Ramos (cell line): ENCODE results near the gene CHRD.
"Not testable (repeated sequence)": the region's sequence is repeated elsewhere in the genome, so short reads cannot be mapped to it uniquely, and the experiment has no call there.

ENCODE experiments used
- in situ Hi-C: fragments of 300-500 bp; cut with MboI; formaldehyde crosslinking; loops from one replicate; pipeline ENCODE4 v1.14.3; 2022; ENCODE audit warnings: low sequenced_read_pairs; ENCODE audit not compliant: unreplicated experiment

Gene CHRD

DNA sequence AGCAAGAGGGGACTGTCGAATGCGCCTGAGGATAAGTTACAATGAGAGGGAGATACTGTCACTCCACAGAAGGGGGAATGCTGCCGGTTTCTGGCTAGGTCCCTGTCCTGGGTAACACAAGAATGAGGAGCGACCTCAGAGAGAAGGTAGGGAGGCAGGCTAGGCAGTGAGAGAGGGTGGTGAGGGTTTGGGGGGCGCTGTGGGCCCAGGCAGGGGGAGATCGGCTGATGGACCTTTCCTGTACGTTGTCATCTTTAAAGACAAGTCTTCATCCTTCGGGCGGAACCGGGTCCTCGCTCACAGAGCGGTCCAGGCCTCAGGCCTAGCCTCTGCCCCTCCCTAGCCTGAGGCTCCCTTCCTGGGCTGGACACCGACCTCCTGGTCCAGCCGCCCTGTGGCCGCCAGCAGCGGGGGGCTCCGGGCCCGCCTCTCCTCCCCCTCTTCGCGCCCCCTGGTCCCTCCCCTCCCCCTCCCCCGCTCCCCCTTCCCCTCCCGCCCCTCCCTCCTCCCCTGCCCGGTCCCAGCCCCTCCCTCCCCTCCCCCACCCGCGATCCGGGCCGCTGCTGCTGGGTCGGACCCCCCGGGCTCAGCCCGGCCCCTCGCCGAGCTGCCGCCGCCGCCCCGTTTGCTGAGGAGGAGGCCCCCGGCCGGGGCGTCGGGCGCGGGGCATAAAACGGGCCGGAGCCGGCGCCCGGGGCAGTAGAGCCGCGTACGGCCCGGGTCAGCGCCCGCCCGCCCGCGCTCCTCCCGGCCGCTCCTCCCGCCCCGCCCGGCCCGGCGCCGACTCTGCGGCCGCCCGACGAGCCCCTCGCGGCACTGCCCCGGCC lies at the start of gene CHRD:
CHRD (plus strand) TSS at position 697 of the 827 bp plus-strand sequence. CDS start 265 bp downstream, outside the sequence.
- in situ Hi-C loops = no loop called here

DNA sequence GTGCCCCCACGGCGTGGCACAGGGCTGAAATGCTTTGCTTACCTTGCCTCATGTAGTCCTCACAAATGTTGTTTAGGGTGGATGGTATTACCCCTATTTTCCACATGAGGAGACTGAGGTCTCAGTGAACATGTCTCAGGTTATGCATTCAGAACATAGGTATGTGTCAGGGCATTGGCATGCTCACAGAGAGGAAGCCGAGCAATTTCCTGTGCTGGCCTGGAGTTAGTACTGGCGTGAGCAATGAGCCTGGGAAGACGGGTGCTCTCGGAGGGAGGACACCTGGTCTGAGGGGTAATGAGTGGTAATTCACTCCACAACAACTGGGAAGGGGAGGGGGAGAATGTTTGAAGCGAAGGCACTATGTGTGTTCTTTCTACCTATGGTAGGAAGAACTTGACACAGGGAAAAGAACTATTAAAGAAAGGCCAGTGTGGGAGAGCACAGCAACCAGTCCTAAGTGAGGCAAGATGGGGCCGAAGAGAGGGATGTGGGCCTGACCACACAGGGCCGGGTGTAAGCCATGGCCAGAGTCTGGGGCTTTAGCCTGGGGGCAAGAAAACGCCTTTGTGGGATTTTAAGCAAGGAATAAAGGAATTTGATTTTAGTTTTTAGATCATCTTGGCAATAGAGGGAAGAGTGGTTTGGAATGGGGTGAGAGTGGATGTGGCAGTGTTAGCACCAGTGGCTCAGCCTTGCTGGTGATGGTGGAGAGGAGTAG lies 47.3 kb upstream of the CHRD start:
- in situ Hi-C loops = no loop called here

DNA sequence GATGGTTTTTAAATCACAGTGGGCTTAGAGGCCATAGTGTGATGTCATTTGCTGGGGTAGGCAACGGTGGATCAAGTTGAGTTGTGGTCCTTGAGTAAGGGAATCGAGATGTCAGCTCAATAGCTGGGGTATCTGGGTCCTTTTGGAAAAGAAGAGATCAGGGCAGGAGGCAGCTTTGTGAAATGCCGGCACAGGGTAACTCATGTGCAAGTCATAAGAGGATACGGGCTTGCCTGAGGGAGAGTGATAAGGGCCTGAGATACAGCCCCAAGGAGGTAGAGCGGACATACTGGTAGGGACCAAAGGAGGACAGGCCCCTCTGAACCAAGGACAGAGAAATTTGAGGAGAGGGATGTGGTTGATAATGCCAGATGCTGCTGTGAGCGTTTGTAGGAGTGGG lies 46.7 kb upstream of the CHRD start:
- in situ Hi-C loops = no loop called here

DNA sequence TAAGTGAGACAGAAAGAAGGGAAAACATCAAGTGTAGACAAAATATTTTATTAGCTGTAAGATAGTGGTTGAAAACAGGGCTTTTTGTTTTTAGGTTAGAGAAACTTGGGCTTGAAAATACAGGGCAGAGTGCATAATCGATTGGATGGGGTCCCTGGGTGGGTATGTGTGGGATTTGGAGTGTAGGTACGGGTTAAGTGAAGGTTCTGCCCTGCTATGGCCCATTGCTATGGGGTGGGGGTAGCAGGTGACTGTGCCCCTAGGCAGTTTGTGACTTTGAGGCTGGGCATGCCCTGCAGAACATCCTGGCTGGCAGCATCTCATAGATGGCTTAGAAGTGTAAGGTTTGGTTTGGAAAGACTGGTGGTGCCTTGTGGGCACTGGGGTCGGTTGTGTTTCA lies 46.2 kb upstream of the CHRD start:
- in situ Hi-C loops = no loop called here

DNA sequence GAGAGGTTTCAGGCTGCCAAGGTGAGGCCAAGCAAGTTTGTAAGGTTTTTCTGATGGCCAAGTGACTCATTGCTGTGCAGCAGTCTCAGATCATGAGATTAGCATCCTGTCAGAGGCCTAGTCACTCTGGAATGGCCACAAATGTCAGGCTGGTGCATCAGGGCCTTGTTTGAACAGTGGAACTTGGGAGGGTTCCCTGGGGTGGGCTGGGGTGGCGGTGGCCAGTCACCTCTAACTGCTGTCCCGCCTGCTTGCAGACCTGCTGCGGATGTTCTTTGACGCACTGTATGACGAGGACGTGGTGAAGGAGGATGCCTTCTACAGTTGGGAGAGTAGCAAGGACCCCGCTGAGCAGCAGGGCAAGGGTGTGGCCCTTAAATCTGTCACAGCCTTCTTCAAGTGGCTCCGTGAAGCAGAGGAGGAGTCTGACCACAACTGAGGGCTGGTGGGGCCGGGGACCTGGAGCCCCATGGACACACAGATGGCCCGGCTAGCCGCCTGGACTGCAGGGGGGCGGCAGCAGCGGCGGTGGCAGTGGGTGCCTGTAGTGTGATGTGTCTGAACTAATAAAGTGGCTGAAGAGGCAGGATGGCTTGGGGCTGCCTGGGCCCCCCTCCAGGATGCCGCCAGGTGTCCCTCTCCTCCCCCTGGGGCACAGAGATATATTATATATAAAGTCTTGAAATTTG lies 45.2 kb upstream of the CHRD start:
- in situ Hi-C loops = no loop called here

DNA sequence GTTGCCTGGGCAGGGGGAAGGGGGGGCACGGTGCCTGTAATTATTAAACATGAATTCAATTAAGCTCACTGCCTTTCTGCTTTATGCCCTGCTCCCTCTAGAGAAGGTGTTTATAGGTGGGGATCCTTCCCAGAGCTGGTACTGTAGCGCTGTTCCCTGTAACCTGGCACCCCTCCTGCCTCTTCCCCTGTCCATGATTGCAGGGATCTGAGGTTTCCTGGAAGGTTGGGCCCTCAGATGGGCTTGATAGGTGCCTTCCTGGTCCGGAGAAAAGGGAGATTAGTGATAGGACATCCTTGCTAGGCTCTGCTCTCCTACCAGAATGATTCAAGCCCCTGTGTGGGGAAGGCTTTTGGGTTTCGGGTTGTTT lies 44.6 kb upstream of the CHRD start:
- in situ Hi-C loops = no loop called here

DNA sequence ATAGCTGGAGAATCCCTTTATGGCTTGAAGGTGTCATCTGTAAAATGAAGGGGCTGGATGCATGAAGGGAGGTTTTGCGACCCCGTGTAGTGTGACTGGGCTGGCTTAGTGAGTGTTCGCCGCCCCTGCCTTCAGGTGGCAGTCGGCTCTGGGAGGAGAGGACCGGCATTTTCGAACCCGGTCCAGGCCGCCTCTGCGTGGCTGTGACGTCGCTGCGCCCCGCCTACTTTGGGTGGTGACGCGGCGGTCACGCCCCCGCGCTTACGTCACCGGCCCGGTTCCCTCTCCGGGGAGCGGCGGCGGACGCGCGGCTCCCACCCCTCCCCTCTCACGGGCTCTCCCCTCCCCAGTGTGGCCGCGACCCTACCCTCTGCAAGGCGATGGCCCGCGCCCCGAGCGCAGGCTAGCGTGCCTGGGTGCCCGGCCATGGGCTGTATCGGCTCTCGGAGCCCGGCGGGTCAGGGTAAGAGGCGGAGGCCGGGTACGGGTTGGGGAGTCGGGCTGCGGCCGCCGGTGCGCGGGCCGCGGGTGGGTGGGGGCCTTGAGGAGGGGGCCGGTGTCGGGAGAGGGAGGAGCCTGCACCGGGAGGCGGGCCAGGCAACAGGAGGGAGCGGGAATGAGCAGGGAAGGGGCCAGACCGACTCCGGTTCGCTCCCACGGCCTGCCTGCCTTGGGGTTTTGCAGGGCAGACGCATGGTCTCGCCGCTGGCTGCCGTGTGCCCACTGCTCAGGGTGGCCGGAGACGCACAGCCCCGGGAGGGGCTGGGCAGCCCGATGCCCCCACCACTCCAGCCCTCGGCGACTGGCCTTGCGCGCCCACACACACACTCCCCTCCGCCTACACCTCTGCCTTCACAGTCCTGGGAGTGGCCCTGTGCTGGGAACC lies 44.0 kb upstream of the CHRD start:
- in situ Hi-C loops = no loop called here

DNA sequence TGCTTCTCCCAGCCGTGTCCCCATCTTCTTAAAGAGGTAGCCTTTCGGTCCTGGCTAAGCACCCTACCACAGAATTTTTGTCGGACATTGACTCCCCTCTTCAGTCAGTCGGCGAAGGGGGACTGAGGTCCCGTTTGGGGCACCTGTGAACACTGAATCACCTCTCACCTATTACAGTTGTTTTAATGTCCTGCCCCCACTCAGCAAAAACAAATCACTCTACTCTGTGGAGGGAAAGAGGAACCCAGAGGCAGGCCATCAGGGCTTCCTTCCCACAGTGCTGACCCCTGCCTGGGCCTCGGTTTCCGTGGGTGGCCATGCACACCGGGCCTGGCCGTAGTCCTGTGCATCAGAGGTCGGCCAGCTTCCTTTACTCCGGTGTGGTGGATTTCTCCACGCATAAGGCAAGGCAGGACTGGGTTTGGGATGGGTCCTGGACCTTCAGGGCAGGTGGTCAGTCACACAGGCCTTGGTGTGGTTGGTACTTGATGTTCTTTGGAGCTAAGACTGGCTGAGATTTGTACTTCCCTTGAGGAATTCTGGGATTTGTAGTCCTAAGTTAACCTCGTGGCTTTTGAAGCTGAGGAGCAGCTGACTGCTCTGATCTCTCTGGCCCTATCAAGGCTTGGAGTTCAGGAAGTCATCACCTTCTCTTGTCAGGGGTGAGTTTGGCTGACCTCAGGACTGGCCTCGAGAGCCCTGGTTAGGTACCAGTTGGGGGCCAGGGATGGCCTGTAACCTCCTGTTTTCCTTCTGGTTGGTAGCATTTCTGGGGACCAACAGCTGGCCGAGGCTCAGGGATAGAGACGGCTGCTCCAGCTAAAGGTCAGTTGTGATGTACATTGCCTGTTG lies 43.1 kb upstream of the CHRD start:
- in situ Hi-C loops = no loop called here

DNA sequence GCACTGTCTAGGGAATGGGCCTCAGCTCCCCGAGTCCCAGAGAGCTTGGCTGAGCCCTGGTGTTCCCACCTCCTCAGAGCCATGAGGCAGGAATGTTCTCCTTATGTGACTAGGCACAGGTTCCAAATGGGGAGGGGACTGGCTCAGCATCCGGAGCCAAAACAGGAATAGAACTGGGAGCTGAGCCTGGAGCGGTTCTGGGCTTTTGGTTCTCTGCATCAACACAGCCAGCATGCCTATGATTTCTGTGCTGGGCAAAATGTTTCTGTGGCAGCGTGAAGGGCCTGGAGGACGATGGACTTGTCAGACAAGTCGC lies 42.5 kb upstream of the CHRD start, which contains the start of gene FAM131A:
FAM131A (plus strand) TSS at position 202 of the 316 bp plus-strand sequence; CDS start at position 233, 31 bp downstream.
- in situ Hi-C loops = no loop called here

DNA sequence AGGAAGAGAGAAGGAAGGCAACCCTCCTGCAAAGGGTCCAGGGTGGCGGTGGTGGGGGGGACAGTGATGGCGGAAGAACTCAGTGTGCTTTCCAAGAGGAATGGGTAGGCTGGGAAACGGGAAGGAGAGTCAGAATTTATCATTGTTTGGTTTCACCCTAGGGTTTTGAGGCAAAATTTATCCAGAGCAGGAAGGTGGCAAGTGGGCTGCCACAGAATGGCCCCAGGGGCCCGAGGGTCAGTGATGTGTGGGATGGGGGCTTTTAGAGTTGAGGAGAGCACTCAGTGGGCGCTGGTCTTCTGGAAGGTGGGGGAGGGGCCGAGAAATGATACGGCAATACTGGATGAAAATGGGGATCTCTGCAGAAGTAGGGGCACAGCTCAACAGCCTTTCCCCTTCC lies 41.9 kb upstream of the CHRD start:
- in situ Hi-C loops = no loop called here

DNA sequence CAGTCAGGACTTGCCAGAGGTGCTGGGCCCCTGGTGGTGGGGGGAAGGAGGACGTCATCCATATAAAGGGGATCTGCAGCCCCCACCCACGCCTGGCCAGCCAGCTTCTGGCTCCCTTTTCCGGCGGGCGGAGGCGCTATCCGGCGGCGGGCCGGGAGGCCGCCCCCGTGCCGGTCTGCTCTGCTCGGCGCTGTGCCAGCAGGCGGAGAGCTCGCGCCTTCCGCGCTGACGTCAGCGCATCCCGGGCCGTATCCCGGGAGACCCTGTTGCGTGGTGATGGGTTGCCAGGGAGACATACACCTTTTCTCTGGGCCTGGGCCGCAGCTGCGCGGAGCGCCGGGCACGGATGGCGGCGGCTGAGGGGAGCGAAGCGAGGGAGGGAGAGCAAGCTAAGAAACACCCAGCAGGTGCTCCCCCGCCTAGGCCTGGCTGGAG lies 41.3 kb upstream of the CHRD start:
- in situ Hi-C loops = no loop called here

DNA sequence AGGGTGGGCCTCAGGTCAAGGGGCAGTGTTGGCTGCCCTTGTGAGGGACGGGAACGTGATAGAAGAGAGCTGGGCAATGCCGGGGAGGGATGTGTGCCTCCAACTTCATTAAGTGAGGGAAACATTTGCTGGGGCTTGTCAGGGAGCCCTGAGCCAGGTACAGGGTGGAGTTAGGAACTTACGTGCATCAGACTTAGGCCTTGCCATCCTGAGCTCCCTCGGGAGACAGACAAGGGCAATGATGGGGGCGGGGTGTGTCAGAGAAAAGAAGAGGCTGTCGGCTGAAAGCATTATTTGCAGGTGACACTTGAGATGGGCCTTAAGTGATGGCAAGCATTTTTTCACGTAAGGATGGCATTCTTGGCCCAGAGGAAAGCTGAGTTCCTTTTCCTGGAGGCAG lies 40.9 kb upstream of the CHRD start:
- in situ Hi-C loops = no loop called here

DNA sequence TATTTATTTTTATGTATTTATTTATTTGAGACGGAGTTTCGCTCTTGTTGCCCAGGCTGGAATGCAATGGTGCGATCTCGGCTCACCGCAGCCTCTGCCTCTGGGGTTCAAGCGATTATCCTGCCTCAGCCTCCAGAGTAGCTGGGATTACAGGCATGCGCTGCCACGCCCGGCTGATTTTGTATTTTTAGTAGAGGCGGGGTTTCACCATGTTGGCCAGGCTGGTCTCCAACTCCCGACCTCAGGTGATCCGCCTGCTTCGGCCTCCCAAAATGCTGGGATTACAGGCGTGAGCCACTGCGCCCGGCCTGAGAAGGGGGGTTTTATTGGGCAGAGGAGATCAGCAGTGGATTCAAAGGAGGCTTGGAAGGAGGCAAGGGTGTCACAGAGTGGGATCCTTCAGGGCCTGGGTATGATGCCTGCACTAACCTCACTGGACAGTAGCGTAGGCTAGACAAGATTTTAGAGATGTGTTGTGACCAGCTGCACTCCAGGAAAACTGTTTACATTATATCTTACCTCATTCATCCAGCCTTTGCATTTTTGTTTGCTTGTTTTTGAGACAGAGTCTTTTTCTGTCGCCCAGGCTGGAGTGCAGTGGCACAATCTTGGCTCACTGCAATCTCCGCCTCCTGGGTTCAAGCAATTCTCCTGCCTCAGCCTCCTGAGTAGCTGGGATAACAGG lies 40.3 kb upstream of the CHRD start:
- in situ Hi-C loops = not testable (repeated sequence)

DNA sequence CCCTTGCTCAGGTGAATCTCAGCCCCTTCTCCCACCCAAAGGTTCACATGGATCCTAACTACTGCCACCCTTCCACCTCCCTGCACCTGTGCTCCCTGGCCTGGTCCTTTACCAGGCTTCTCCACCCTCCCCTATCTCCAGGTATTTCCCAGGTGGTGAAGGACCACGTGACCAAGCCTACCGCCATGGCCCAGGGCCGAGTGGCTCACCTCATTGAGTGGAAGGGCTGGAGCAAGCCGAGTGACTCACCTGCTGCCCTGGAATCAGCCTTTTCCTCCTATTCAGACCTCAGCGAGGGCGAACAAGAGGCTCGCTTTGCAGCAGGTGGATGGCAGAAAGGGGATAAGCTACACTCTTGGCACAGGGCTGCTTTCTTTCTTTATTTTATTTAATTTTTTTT lies 37.9 kb upstream of the CHRD start:
- in situ Hi-C loops = no loop called here

DNA sequence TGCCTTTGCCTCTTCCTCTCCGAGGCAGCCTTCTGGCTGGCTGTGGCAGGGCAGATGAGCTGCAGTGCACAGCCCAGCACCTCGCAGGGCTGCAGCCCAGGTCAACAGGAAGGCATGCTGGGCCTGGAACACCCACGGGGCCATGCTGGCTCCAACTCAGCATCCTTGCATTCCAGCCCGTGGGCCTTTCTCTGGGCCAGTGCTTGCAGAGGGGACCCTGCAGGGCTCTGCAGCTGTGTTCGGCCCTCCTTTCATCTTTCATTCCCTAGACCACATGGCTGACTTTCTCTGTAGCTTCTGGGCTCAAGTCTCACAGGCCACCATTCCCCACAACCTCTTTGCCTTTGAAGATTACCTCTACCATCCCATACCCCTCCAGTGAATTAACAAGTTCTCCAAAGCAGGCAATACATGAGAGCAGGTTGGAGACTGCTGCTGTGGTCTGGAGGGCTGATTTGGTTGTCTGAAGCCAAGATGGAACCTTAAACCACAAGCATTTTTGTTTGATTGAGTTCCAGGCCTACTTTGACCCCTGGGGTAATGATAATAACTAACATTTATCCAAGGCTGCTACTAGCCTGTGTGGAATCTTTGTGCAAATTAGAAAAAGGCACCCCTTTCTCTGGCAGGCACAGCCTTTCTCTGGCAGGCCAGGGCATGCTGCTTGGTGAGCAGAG lies 36.5 kb upstream of the CHRD start:
- in situ Hi-C loops = no loop called here

DNA sequence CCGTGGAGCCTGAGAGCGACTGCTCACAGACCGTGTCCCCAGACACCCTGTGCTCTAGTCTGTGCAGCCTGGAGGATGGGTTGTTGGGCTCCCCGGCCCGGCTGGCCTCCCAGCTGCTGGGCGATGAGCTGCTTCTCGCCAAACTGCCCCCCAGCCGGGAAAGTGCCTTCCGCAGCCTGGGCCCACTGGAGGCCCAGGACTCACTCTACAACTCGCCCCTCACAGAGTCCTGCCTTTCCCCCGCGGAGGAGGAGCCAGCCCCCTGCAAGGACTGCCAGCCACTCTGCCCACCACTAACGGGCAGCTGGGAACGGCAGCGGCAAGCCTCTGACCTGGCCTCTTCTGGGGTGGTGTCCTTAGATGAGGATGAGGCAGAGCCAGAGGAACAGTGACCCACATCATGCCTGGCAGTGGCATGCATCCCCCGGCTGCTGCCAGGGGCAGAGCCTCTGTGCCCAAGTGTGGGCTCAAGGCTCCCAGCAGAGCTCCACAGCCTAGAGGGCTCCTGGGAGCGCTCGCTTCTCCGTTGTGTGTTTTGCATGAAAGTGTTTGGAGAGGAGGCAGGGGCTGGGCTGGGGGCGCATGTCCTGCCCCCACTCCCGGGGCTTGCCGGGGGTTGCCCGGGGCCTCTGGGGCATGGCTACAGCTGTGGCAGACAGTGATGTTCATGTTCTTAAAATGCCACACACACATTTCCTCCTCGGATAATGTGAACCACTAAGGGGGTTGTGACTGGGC lies 35.1 kb upstream of the CHRD start:
- in situ Hi-C loops = no loop called here

DNA sequence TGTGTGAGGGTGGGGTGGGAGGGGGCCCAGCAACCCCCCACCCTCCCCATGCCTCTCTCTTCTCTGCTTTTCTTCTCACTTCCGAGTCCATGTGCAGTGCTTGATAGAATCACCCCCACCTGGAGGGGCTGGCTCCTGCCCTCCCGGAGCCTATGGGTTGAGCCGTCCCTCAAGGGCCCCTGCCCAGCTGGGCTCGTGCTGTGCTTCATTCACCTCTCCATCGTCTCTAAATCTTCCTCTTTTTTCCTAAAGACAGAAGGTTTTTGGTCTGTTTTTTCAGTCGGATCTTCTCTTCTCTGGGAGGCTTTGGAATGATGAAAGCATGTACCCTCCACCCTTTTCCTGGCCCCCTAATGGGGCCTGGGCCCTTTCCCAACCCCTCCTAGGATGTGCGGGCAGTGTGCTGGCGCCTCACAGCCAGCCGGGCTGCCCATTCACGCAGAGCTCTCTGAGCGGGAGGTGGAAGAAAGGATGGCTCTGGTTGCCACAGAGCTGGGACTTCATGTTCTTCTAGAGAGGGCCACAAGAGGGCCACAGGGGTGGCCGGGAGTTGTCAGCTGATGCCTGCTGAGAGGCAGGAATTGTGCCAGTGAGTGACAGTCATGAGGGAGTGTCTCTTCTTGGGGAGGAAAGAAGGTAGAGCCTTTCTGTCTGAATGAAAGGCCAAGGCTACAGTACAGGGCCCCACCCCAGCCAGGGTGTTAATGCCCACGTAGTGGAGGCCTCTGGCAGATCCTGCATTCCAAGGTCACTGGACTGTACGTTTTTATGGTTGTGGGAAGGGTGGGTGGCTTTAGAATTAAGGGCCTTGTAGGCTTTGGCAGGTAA lies 34.3 kb upstream of the CHRD start:
- in situ Hi-C loops = no loop called here
